A549 (cell line): ENCODE results near the gene OR4D1. TPM values are rescaled to one million over a fixed set of nuclear protein-coding genes. Genes with fewer than 3 reads are reported as not detected.

Source experiments
- ATAC-seq, 2 experiments: fragments of 200-7000 bp in 1 of 2; fragments of >200 bp in 1 of 2; cut with Nextera tagmentation in 1 of 2; cut with Tn5 transposase in 1 of 2; 3 replicates each; pipeline versions ENCODE4 v1.8.0 to v1.9.1; 2018 to 2020; ENCODE audit warnings: mild to moderate bottlenecking in 1 of 2, moderate library complexity in 1 of 2
- CTCF ChIA-PET: fragments of 300-600 bp; sonication (Branson Sonifier 250); formaldehyde crosslinking; extraction: SDS; loops from one replicate; lab custom pipeline; 2021; ENCODE audit warnings: antibody characterized with exemption, inconsistent platforms; lab: Yijun Ruan, JAX
- POLR2A ChIA-PET: fragments of 350-600 bp; formaldehyde crosslinking; extraction: SDS; loops from one replicate; lab custom pipeline; 2021; ENCODE audit warnings: antibody characterized with exemption, inconsistent platforms; lab: Yijun Ruan, JAX
- DNase-seq, 2 experiments: peaks; one replicate each; pipeline versions ENCODE4 v3.0.0 to v3.0.0-alpha.2; 2011 to 2016; ENCODE audit warnings: low read depth in 1 of 2, low spot score in 1 of 2
- FAIRE-seq: peaks from 2 replicates; lab custom pipeline; 2011; peaks lifted over from hg19 to GRCh38; lab: Jason Lieb, UNC
- H3K27ac ChIP-seq, 2 experiments: fragments of >200 bp; sonication (Bioruptor Twin); formaldehyde crosslinking; 3 replicates each; pipeline ENCODE4 v1.5.1; 2016 to 2017
- H3K4me1 ChIP-seq: fragments of >200 bp; sonication (Bioruptor Twin); formaldehyde crosslinking; 3 replicates; pipeline ENCODE4 v1.6.1; 2016
- H3K4me2 ChIP-seq: fragments of >200 bp; sonication (Bioruptor Twin); formaldehyde crosslinking; 3 replicates; pipeline ENCODE4 v1.6.1; 2016
- H3K4me3 ChIP-seq: fragments of >200 bp; sonication (Bioruptor Twin); formaldehyde crosslinking; 3 replicates; pipeline ENCODE4 v1.5.1; 2016
- H3K9me3 ChIP-seq: fragments of >200 bp; sonication (Bioruptor Twin); formaldehyde crosslinking; 3 replicates; pipeline ENCODE4 v1.6.1; 2016
- ATOH8 ChIP-seq: fragments of 250-450 bp; sonication (Bioruptor Pico); IDR thresholded peaks from 2 replicates; pipeline ENCODE4 v1.5.0; 2020; ENCODE audit warnings: low read depth, mild to moderate bottlenecking, moderate library complexity
- BCL3 ChIP-seq: fragments of >200 bp; sonication (Bioruptor Twin); formaldehyde crosslinking; IDR thresholded peaks from 3 replicates; pipeline ENCODE4 v1.6.1; 2016
- CBX2 ChIP-seq: fragments of 200-600 bp; sonication (generic); IDR thresholded peaks from 2 replicates; pipeline ENCODE4 v1.6.1; 2016; ENCODE audit warnings: low read depth, mild to moderate bottlenecking, borderline replicate concordance
- CBX8 ChIP-seq: fragments of 200-600 bp; sonication (generic); IDR thresholded peaks from 2 replicates; pipeline ENCODE4 v1.6.1; 2016
- CEBPB ChIP-seq, 2 experiments: fragments of >200 bp in 1 of 2; sonication (Bioruptor Twin) in 1 of 2; formaldehyde crosslinking in 1 of 2; IDR thresholded peaks; 2 replicates each; pipeline ENCODE4 v1.6.1; 2012 to 2016
- CHD2 ChIP-seq: fragments of 150-350 bp; IDR thresholded peaks from 2 replicates; pipeline ENCODE4 v1.6.1; 2014; ENCODE audit warnings: low read length; ENCODE audit not compliant: partially characterized antibody
- CHD4 ChIP-seq: fragments of 200-600 bp; sonication (generic); IDR thresholded peaks from 2 replicates; pipeline ENCODE4 v1.6.1; 2016; ENCODE audit warnings: antibody characterized with exemption, mild to moderate bottlenecking, borderline replicate concordance
- CTCF ChIP-seq: fragments of >200 bp; sonication (Bioruptor Twin); formaldehyde crosslinking; IDR thresholded peaks from 3 replicates; pipeline ENCODE4 v1.5.1; 2016
- E2F6 ChIP-seq: IDR thresholded peaks from 2 replicates; pipeline ENCODE4 v1.6.1; 2012; ENCODE audit warnings: low read depth, borderline replicate concordance
- EP300 ChIP-seq, 2 experiments: fragments of >200 bp; sonication (Bioruptor Twin); formaldehyde crosslinking; IDR thresholded peaks; 2 replicates in 1 of 2; 3 replicates in 1 of 2; pipeline ENCODE4 v1.6.1; 2016 to 2017
- FOSB ChIP-seq: fragments of 250-450 bp; sonication (Bioruptor Pico); IDR thresholded peaks from 2 replicates; pipeline ENCODE4 v1.5.0; 2020; ENCODE audit warnings: mild to moderate bottlenecking, moderate library complexity
- FOSL2 ChIP-seq, 2 experiments: fragments of 450-650 bp in 1 of 2; fragments of >200 bp in 1 of 2; sonication (Bioruptor Twin) in 1 of 2; formaldehyde crosslinking; IDR thresholded peaks; 2 replicates each; pipeline versions ENCODE4 v1.5.0 to v1.6.1; 2016 to 2020; ENCODE audit warnings: mild to moderate bottlenecking in 1 of 2, moderate library complexity in 1 of 2
- GATA3 ChIP-seq: IDR thresholded peaks from 2 replicates; pipeline ENCODE4 v1.6.1; 2012; ENCODE audit warnings: borderline replicate concordance
- HOXA7 ChIP-seq: fragments of 250-450 bp; sonication (Bioruptor Pico); IDR thresholded peaks from 2 replicates; pipeline ENCODE4 v1.5.0; 2020; ENCODE audit warnings: mild to moderate bottlenecking, moderate library complexity
- HOXB13 ChIP-seq: fragments of 250-450 bp; sonication (Bioruptor Pico); IDR thresholded peaks from 2 replicates; pipeline ENCODE4 v1.5.0; 2020; ENCODE audit warnings: low read depth, mild to moderate bottlenecking, moderate library complexity
- JUN ChIP-seq, 2 experiments: fragments of >200 bp; sonication (Bioruptor Twin); formaldehyde crosslinking; IDR thresholded peaks; 2 replicates in 1 of 2; 3 replicates in 1 of 2; pipeline ENCODE4 v1.6.1; 2016 to 2017
- JUNB ChIP-seq: fragments of >200 bp; sonication (Bioruptor Twin); formaldehyde crosslinking; IDR thresholded peaks from 2 replicates; pipeline ENCODE4 v1.6.1; 2016
- KDM5A ChIP-seq: fragments of 200-600 bp; sonication (generic); IDR thresholded peaks from 2 replicates; pipeline ENCODE4 v1.6.1; 2016; ENCODE audit warnings: antibody characterized with exemption, mild to moderate bottlenecking
- MYC ChIP-seq: IDR thresholded peaks from 2 replicates; pipeline ENCODE4 v1.6.1; 2012; ENCODE audit warnings: mild to moderate bottlenecking, inconsistent platforms, low read length, improper control_type of control experiment, borderline replicate concordance
- NFE2L2 ChIP-seq: fragments of 150-350 bp; conservative IDR thresholded peaks from 2 replicates; pipeline ENCODE4 v1.6.1; 2014; ENCODE audit warnings: low read length
- POLR2AphosphoS2 ChIP-seq: conservative IDR thresholded peaks from 2 replicates; pipeline ENCODE4 v1.6.1; 2012; ENCODE audit warnings: low read length, improper control_type of control experiment, inconsistent platforms
- SREBF2 ChIP-seq: fragments of 450-650 bp; IDR thresholded peaks from 2 replicates; pipeline ENCODE4 v1.6.1; 2014; ENCODE audit warnings: mild to moderate bottlenecking, moderate library complexity
- TP53 ChIP-seq: fragments of 250-450 bp; sonication (Bioruptor Pico); IDR thresholded peaks from 2 replicates; pipeline ENCODE4 v1.5.0; 2021; ENCODE audit warnings: mild to moderate bottlenecking, moderate library complexity
- USF2 ChIP-seq: fragments of 450-650 bp; IDR thresholded peaks from 2 replicates; pipeline ENCODE4 v1.6.1; 2014; ENCODE audit warnings: antibody characterized with exemption
- WGBS: methylation state at CpG from one replicate; pipeline ENCODE4 v1.1.6; 2017; ENCODE audit errors: missing lambda C conversion rate; 5-methylcytosine and 5-hydroxymethylcytosine counted together
- polyA plus RNA-seq, 4 experiments: library from polyadenylated mRNA; depleted of rRNA in 3 of 4; stranded (reverse); fragments of >200 nt; fragmentation: RNase III in 1 of 4; extraction: RNeasy Plus Mini Kit Qiagen cat#74134 plus additional on column Dnase treatment in 1 of 4; gene quantifications; 2 replicates in 3 of 4; 3 replicates in 1 of 4; pipeline ENCODE4 v1.2.3, GENCODE V29; 2011 to 2017

The OR4D1 gene
- polyA plus RNA-seq, 2 of the 4 experiments (the other 2 are of a cell fraction), result 0.03 TPM

- DNase-seq (no peak), ATAC-seq (no peak), FAIRE-seq (no peak)
- Histone ChIP-seq H3K27ac (no peak overlapping the region), H3K4me2 (no peak overlapping the region), H3K4me1 (no peaks in the 10 kb centered on the region), H3K9me3 (peaks cover 35% of the 10 kb centered on the region), H3K4me3 (no peak overlapping the region)
- 2% methylated on average over 1 of the region's 1 CpG for WGBS
- TF ChIP-seq FOSL2 (IDR thresholded peaks at IDR 0.05), result no peak
- peak; percentile 41; the same call in 1 of the 2 replicates for TF ChIP-seq FOSL2 (CRISPR knock-in tag; IDR thresholded peaks at IDR 0.05)
- TF ChIP-seq FOSB (CRISPR knock-in tag), result no peak
- ChIA-PET CTCF (no interaction called here), POLR2A (no interaction called here)
These were observed 3.4 kb upstream of the OR4D1 start for GRCh38 chr17:58144801-58145200.

GRCh38 chr17:58148609-58149008 lies 425 bp downstream of the OR4D1 start:
- ATAC-seq, result 0 out of 6 replicates have a peak, but pooled peaks of 1 of the 2 experiments have one; percentile 42
- TF ChIP-seq CBX2 (no peak), ATOH8 (CRISPR knock-in tag) (no peak), KDM5A (no peak), JUNB (no peak), HOXA7 (CRISPR knock-in tag) (no peak), FOSB (CRISPR knock-in tag) (no peak), EP300 (IDR thresholded peaks at IDR 0.05) (no peak), CEBPB (IDR thresholded peaks at IDR 0.05) (no peak), CBX8 (no peak), TP53 (CRISPR knock-in tag) (no peak), BCL3 (no peak), JUN (IDR thresholded peaks at IDR 0.05) (no peak), NFE2L2 (no peak)
- TF ChIP-seq, all 56 proteins: peak for 0
- no peak overlapping the region for H3K4me2 ChIP-seq
- CTCF ChIA-PET, result interaction anchor here (1.4 kb wide), 1 partner anchor 24 kb away, joined by 4 read pairs; no protein-coding TSS in a partner anchor
- POLR2A ChIA-PET, result no interaction called here
- H3K4me3 ChIP-seq, result no peak overlapping the region
- no peaks in the 10 kb centered on the region for H3K4me1 ChIP-seq
- 17% methylated on average over 3 of the region's 3 CpGs for WGBS
- no peak for DNase-seq
- peaks cover 31% of the 10 kb centered on the region for H3K9me3 ChIP-seq
- no peak overlapping the region for H3K27ac ChIP-seq
- no peak for FAIRE-seq

- ATAC-seq (no peak), FAIRE-seq (no peak), DNase-seq (no peak)
- Histone ChIP-seq H3K4me2 (no peak overlapping the region), H3K4me3 (no peak overlapping the region), H3K27ac (no peak overlapping the region), H3K9me3 (peaks cover 14% of the 10 kb centered on the region; the same call in 2 of the 3 replicates), H3K4me1 (no peaks in the 10 kb centered on the region)
- 18% methylated on average over 6 of the region's 6 CpGs for WGBS
- ChIA-PET CTCF (interaction anchor here (0.9 to 1.5 kb wide), 3 partner anchors 15 to 38 kb away, joined by 3 to 4 read pairs (median 3); no protein-coding TSS in a partner anchor), POLR2A (no interaction called here)
- TF ChIP-seq CHD4 (no peak), CBX8 (peak; percentile 72; the same call in 1 of the 2 replicates)
These were observed 2.2 kb downstream of the OR4D1 start for GRCh38 chr17:58150394-58150793.

- DNase-seq (no peak), FAIRE-seq (peak; percentile 7), ATAC-seq (no peak)
- H3K27ac ChIP-seq, result no peak overlapping the region
- ChIA-PET POLR2A (no interaction called here), CTCF (no interaction called here)
- H3K9me3 ChIP-seq, result no peaks in the 10 kb centered on the region
- 25% methylated on average over 2 of the region's 2 CpGs for WGBS
- no peak overlapping the region for H3K4me3 ChIP-seq
- H3K4me2 ChIP-seq, result no peak overlapping the region
- H3K4me1 ChIP-seq, result no peaks in the 10 kb centered on the region
- TF ChIP-seq SREBF2 (no peak), POLR2AphosphoS2 (no peak), CHD2 (no peak), CTCF (no peak), GATA3 (no peak), USF2 (no peak), HOXA7 (CRISPR knock-in tag) (no peak), TP53 (CRISPR knock-in tag) (no peak), E2F6 (no peak), MYC (no peak), JUNB (no peak), HOXB13 (no peak)
These were observed 4.9 kb downstream of the OR4D1 start for GRCh38 chr17:58153046-58153445.
